ENCODE measurements around the gene CUL9.

- no peak for TF ChIP-seq POLR2A (IDR thresholded peaks at IDR 0.05; ENCODE audit: low read depth)
- no peak for TF ChIP-seq CTCF (IDR thresholded peaks at IDR 0.05)
Measured at GRCh38 chr6:43216200-43216599, 34.2 kb downstream of the CUL9 start.
